HG03103 (cell line): Measurements from ENCODE around the gene EPHA6.
"Not testable (repeated sequence)": the region's sequence is repeated elsewhere in the genome, so short reads cannot be mapped to it uniquely, and the experiment has no call there.

Experiments
- ATAC-seq: cut with Tn5 transposase; IDR thresholded peaks from one replicate; pipeline ENCODE4 v1.9.1; 2021; ENCODE audit warnings: low read depth; ENCODE audit not compliant: unreplicated experiment

Gene EPHA6

GRCh38 chr3:97550408-97550807 is 736.0 kb downstream of the EPHA6 start:
- no peak for ATAC-seq

- no peak for ATAC-seq
Observed at GRCh38 chr3:97552186-97552585, 737.8 kb downstream of the EPHA6 start.

GRCh38 chr3:97575742-97576141 is 761.3 kb downstream of the EPHA6 start:
- ATAC-seq, result no peak

- ATAC-seq, result no peak
Observed at GRCh38 chr3:97576221-97576620, 761.8 kb downstream of the EPHA6 start.

GRCh38 chr3:97579365-97579764 is 765.0 kb downstream of the EPHA6 start:
- ATAC-seq, result no peak

GRCh38 chr3:97610626-97611025 is 796.2 kb downstream of the EPHA6 start:
- no peak for ATAC-seq

GRCh38 chr3:97612632-97613031 is 798.2 kb downstream of the EPHA6 start:
- no peak for ATAC-seq

GRCh38 chr3:97613139-97613538 is 798.7 kb downstream of the EPHA6 start:
- no peak for ATAC-seq

GRCh38 chr3:97620514-97620913 is 806.1 kb downstream of the EPHA6 start:
- not testable (repeated sequence) for ATAC-seq

- ATAC-seq, result no peak
Observed at GRCh38 chr3:97636465-97636864, 822.1 kb downstream of the EPHA6 start.

GRCh38 chr3:97646932-97647331 is 832.5 kb downstream of the EPHA6 start:
- no peak for ATAC-seq

GRCh38 chr3:97647441-97647982 is 833.1 kb downstream of the EPHA6 start:
- no peak for ATAC-seq

- ATAC-seq, result no peak
Observed at GRCh38 chr3:97655971-97656370, 841.6 kb downstream of the EPHA6 start.

GRCh38 chr3:97656638-97657037 is 842.2 kb downstream of the EPHA6 start:
- no peak for ATAC-seq

- no peak for ATAC-seq
Observed at GRCh38 chr3:97658668-97659285, 844.4 kb downstream of the EPHA6 start.

GRCh38 chr3:97662264-97662663 is 847.9 kb downstream of the EPHA6 start:
- ATAC-seq, result no peak

- ATAC-seq, result no peak
Observed at GRCh38 chr3:97662762-97663161, 848.4 kb downstream of the EPHA6 start.

- no peak for ATAC-seq
Observed at GRCh38 chr3:97665896-97666295, 851.5 kb downstream of the EPHA6 start.

- ATAC-seq, result no peak
Observed at GRCh38 chr3:97670952-97671351, 856.6 kb downstream of the EPHA6 start.

- no peak for ATAC-seq
Observed at GRCh38 chr3:97673357-97673997, 859.1 kb downstream of the EPHA6 start.

- no peak for ATAC-seq
Observed at GRCh38 chr3:97674461-97674860, 860.1 kb downstream of the EPHA6 start.

GRCh38 chr3:97680210-97680609 is 865.8 kb downstream of the EPHA6 start:
- no peak for ATAC-seq
